GM23248 (cell line): Measurements from ENCODE around the gene CUL9. TPM values are rescaled to one million over a fixed set of nuclear protein-coding genes. Genes with fewer than 3 reads are reported as not detected.

Experiments
- DNase-seq: peaks from one replicate; pipeline ENCODE4 v3.0.0-alpha.2; 2015
- H2AFZ ChIP-seq: fragments of 200-600 bp; sonication (generic); 2 replicates; pipeline ENCODE4 v1.6.1; 2016; ENCODE audit warnings: antibody characterized with exemption
- H3F3A ChIP-seq: fragments of 200-600 bp; sonication (generic); 2 replicates; pipeline ENCODE4 v1.6.1; 2016; ENCODE audit warnings: mild to moderate bottlenecking, antibody characterized with exemption, mixed run types; ENCODE audit not compliant: insufficient read depth
- H3K27ac ChIP-seq: fragments of 200-600 bp; sonication (generic); 2 replicates; pipeline ENCODE4 v1.5.1; 2016; ENCODE audit warnings: mild to moderate bottlenecking
- H3K27me3 ChIP-seq: fragments of 200-600 bp; sonication (generic); replicated peaks from 2 replicates; pipeline ENCODE4 v1.6.1; 2016; ENCODE audit warnings: mild to moderate bottlenecking; ENCODE audit not compliant: insufficient read depth
- H3K36me3 ChIP-seq: fragments of 200-600 bp; sonication (generic); 2 replicates; pipeline ENCODE4 v1.6.1; 2016; ENCODE audit warnings: low read depth, mild to moderate bottlenecking
- H3K4me1 ChIP-seq: fragments of 200-600 bp; sonication (generic); 2 replicates; pipeline ENCODE4 v1.6.1; 2016; ENCODE audit warnings: mild to moderate bottlenecking; ENCODE audit not compliant: insufficient read depth
- H3K4me2 ChIP-seq: fragments of 200-600 bp; sonication (generic); one replicate; pipeline ENCODE4 v1.6.1; 2016; ENCODE audit warnings: mild to moderate bottlenecking; ENCODE audit not compliant: unreplicated experiment
- H3K4me3 ChIP-seq: fragments of 200-600 bp; sonication (generic); 2 replicates; pipeline ENCODE4 v1.5.1; 2016; ENCODE audit warnings: mild to moderate bottlenecking
- H3K79me2 ChIP-seq: fragments of 200-600 bp; sonication (generic); 2 replicates; pipeline ENCODE4 v1.6.1; 2016; ENCODE audit warnings: mild to moderate bottlenecking; ENCODE audit not compliant: insufficient read depth
- H3K9ac ChIP-seq: fragments of 200-600 bp; sonication (generic); 2 replicates; pipeline ENCODE4 v1.6.1; 2016; ENCODE audit warnings: mild to moderate bottlenecking
- H3K9me2 ChIP-seq: fragments of 200-600 bp; sonication (generic); 2 replicates; pipeline ENCODE4 v1.6.1; 2016; ENCODE audit warnings: mixed run types, mild to moderate bottlenecking, moderate library complexity; ENCODE audit not compliant: insufficient read depth
- H3K9me3 ChIP-seq: fragments of 200-600 bp; sonication (generic); one replicate; pipeline ENCODE4 v1.6.1; 2017; ENCODE audit warnings: low read depth
- H4K20me1 ChIP-seq: fragments of 200-600 bp; sonication (generic); 2 replicates; pipeline ENCODE4 v1.6.0; 2016; ENCODE audit not compliant: insufficient read depth
- EZH2 ChIP-seq: fragments of 200-600 bp; sonication (generic); IDR thresholded peaks from 2 replicates; pipeline ENCODE4 v1.6.1; 2018; ENCODE audit warnings: antibody characterized with exemption, mild to moderate bottlenecking; ENCODE audit not compliant: insufficient read depth, poor library complexity, severe bottlenecking
- EZH2phosphoT487 ChIP-seq: fragments of 200-600 bp; sonication (generic); IDR thresholded peaks from 2 replicates; pipeline ENCODE4 v1.6.1; 2018; ENCODE audit warnings: antibody characterized with exemption, moderate library complexity, mild to moderate bottlenecking, low read depth; ENCODE audit not compliant: insufficient read depth
- WGBS, 2 experiments: methylation state at CpG; one replicate each; pipeline ENCODE4 v1.1.6; 2015 to 2017; ENCODE audit warnings: low lambda C conversion rate in 2 of 2, low coverage in 1 of 2; ENCODE audit errors: missing lambda C conversion rate in 2 of 2; 5-methylcytosine and 5-hydroxymethylcytosine counted together
- in situ Hi-C: fragments of 300-500 bp; cut with MboI; formaldehyde crosslinking; loops from 2 replicates; pipeline ENCODE4 v1.15.0; 2020
- polyA plus RNA-seq: library from polyadenylated mRNA; unstranded; fragments of >200 nt; fragmentation: Nextera tagmentation; extraction: Ambion mirVana; gene quantifications from 2 replicates; pipeline ENCODE4 v1.2.1, GENCODE V29; 2016
- total RNA-seq: library from RNA; depleted of rRNA; stranded (reverse); fragments of >200 nt; shearing (Covaris generic); gene quantifications from 2 replicates; pipeline ENCODE4 v1.2.3, GENCODE V29; 2014

The CUL9 gene
- total and polyA plus RNA-seq, 2 experiments from 2014 or later, result 8.5 to 15.0 TPM

- no peak overlapping the region for H3K4me2 ChIP-seq
- H2AFZ ChIP-seq, result no peak overlapping the region
- no peak overlapping the region for H3K4me3 ChIP-seq
- no peaks in the 10 kb centered on the region for H4K20me1 ChIP-seq
- no peak for DNase-seq
- H3K9me2 ChIP-seq, result no peaks in the 10 kb centered on the region
- no peaks in the 10 kb centered on the region for H3K27me3 ChIP-seq
- TF ChIP-seq EZH2phosphoT487 (no peak), EZH2 (no peak)
- in situ Hi-C loops, result no loop called here
- H3K36me3 ChIP-seq, result peaks cover 4% of the 10 kb centered on the region
- no peaks in the 10 kb centered on the region for H3K4me1 ChIP-seq
- H3F3A ChIP-seq, result no peaks in the 10 kb centered on the region
- H3K9ac ChIP-seq, result no peak overlapping the region
- no peaks in the 10 kb centered on the region for H3K79me2 ChIP-seq
- no peaks in the 10 kb centered on the region for H3K9me3 ChIP-seq
- no peak overlapping the region for H3K27ac ChIP-seq
- WGBS, 2 experiments, result 74% methylated on average over 11 of the region's 11 CpGs
Measured at GRCh38 chr6:43159599-43159998, 22.4 kb upstream of the CUL9 start.

- no peak for DNase-seq
- H3K9me2 ChIP-seq, result no peaks in the 10 kb centered on the region
- no peak overlapping the region for H3K4me2 ChIP-seq
- no peaks in the 10 kb centered on the region for H3K9me3 ChIP-seq
- peaks cover 4% of the 10 kb centered on the region for H3K36me3 ChIP-seq
- no peaks in the 10 kb centered on the region for H4K20me1 ChIP-seq
- in situ Hi-C loops, result no loop called here
- no peak overlapping the region for H2AFZ ChIP-seq
- H3K4me1 ChIP-seq, result no peaks in the 10 kb centered on the region
- no peaks in the 10 kb centered on the region for H3K79me2 ChIP-seq
- no peak for TF ChIP-seq EZH2phosphoT487
- TF ChIP-seq EZH2, result no peak
- H3K4me3 ChIP-seq, result no peak overlapping the region
- H3K9ac ChIP-seq, result no peak overlapping the region
- no peak overlapping the region for H3K27ac ChIP-seq
- no peaks in the 10 kb centered on the region for H3K27me3 ChIP-seq
- H3F3A ChIP-seq, result no peaks in the 10 kb centered on the region
Measured at GRCh38 chr6:43163899-43164298, 18.1 kb upstream of the CUL9 start.

- DNase-seq, result peak; percentile 95
- 2 to 3% methylated on average over 18 of the region's 18 CpGs for WGBS, 2 experiments
- H3K9me3 ChIP-seq, result no peaks in the 10 kb centered on the region
Measured at GRCh38 chr6:43170417-43170930, 11.5 kb upstream of the CUL9 start.

GRCh38 chr6:43170931-43171706 is 10.9 kb upstream of the CUL9 start, which contains the start of gene SRF:
Gene SRF (plus strand): TSS chr6:43171269. CDS start chr6:43171657, 388 bp downstream.
- H3K27ac ChIP-seq, result peak within 1 kb of the TSS; percentile 92

More at GRCh38 chr6:43170417-43170930, 11.5 kb upstream of the CUL9 start:
- H3K36me3 ChIP-seq, result peaks cover 6% of the 10 kb centered on the region
- H3K27me3 ChIP-seq, result no peaks in the 10 kb centered on the region
- peak overlapping the region; percentile 76 for H3K27ac ChIP-seq
- H3K79me2 ChIP-seq, result peaks cover 30% of the 10 kb centered on the region
- H3K4me2 ChIP-seq, result peak overlapping the region; percentile 95
- H3K9ac ChIP-seq, result peak overlapping the region; percentile 91
- no peaks in the 10 kb centered on the region for H3K9me2 ChIP-seq
- H3K4me1 ChIP-seq, result peaks cover 12% of the 10 kb centered on the region
- TF ChIP-seq EZH2phosphoT487, result no peak
- TF ChIP-seq EZH2, result no peak
- in situ Hi-C loops, result no loop called here
- H3K4me3 ChIP-seq, result peak overlapping the region; percentile 80
- peak overlapping the region; percentile 97 for H2AFZ ChIP-seq
- no peaks in the 10 kb centered on the region for H4K20me1 ChIP-seq
- peaks cover 30% of the 10 kb centered on the region for H3F3A ChIP-seq

More at GRCh38 chr6:43170931-43171706, 10.9 kb upstream of the CUL9 start, which contains the start of gene SRF:
- H3K9me2 ChIP-seq, result no peaks in the 10 kb centered on the region
- peaks cover 12% of the 10 kb centered on the region for H3K4me1 ChIP-seq
- peak within 1 kb of the TSS; percentile 91 for H3K9ac ChIP-seq
- peaks cover 31% of the 10 kb centered on the region for H3F3A ChIP-seq
- no peaks in the 10 kb centered on the region for H3K27me3 ChIP-seq
- WGBS, 2 experiments, result 1 to 2% methylated on average over 51 to 71 of the region's 83 CpGs
- peak within 1 kb of the TSS; percentile 80 for H3K4me3 ChIP-seq
- peak within 1 kb of the TSS; percentile 95 for H3K4me2 ChIP-seq
- H3K9me3 ChIP-seq, result no peaks in the 10 kb centered on the region
- H3K79me2 ChIP-seq, result peaks cover 37% of the 10 kb centered on the region
- TF ChIP-seq EZH2 (no peak), EZH2phosphoT487 (no peak)
- peak; percentile 100 for DNase-seq
- H3K36me3 ChIP-seq, result peaks cover 9% of the 10 kb centered on the region
- peak within 1 kb of the TSS; percentile 97 for H2AFZ ChIP-seq
- in situ Hi-C loops, result no loop called here
- H4K20me1 ChIP-seq, result no peaks in the 10 kb centered on the region
